ENCODE data around the gene CPNE2.
"Not testable (repeated sequence)": the region's sequence is repeated elsewhere in the genome, so short reads cannot be mapped to it uniquely, and the experiment has no call there.

Gene CPNE2

DNA sequence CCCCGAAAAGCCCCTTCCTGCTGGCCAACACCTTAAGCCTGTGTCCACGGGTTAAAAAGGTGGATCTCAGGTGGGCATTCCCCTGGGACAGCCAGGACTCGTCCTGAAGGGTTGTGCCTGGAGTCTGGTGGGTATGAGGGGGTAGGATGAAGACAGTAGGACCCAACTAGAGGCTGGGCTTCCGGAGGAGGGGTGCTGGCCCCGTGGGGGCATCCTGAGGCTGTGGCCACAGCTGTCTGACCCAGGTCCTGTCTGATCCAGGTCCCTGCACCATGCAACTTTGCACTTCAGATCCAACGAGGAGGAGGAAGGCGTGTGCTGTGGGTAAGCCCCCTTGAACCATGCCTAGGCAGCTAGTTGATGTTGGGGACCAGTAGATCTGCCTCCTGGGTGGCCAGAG lies 37.6 kb upstream of the CPNE2 start:
- Histone ChIP-seq H3K27me3 (ENCODE audit: control insufficient read depth in 2 of 2, insufficient read depth in 2 of 2, low read length in 2 of 2) (no peaks in the 10 kb centered on the region), H3K36me3 (ENCODE audit: control insufficient read depth in 2 of 2, insufficient read depth in 2 of 2, low read length in 2 of 2) (peaks cover 26 to 50% of the 10 kb centered on the region in 2 donors), H3K9me3 (ENCODE audit: control insufficient read depth in 2 of 2, low read length in 2 of 2) (no peaks in the 10 kb centered on the region), H3K9ac (ENCODE audit: low read depth in 1 of 2, low read length in 2 of 2) (no peak overlapping the region), H3K4me3 (ENCODE audit: low read length in 2 of 2) (no peak overlapping the region), H3K4me1 (ENCODE audit: control insufficient read depth in 2 of 2, insufficient read depth in 2 of 2, low read length in 2 of 2) (no peaks in the 10 kb centered on the region), H3K27ac (ENCODE audit: low read depth in 2 of 2, low read length in 2 of 2) (no peak overlapping the region)

DNA sequence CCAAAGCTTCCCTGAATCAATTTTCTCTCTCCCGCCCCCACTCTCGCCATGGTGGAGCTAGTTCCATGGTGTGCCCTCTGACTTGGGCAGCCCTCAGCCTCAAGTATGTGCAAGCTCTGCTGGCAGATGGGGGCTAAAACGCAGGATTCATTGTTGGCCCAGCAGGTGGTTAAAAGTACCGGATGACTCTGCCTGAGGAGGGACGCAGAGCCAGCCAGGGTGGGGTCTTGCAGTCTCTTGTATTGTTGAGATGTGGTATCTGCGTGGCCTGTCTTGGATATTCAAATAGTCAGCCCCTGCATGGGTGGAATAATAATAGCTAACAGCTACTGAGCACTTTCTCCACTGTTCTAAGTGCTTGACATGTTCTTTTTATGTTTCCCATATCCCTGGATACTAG lies 36.7 kb upstream of the CPNE2 start:
- H3K9ac ChIP-seq (ENCODE audit: low read depth in 1 of 2, low read length in 2 of 2): no peak overlapping the region
- H3K4me3 ChIP-seq (ENCODE audit: low read length in 2 of 2): no peak overlapping the region
- no peaks in the 10 kb centered on the region for H3K9me3 ChIP-seq (ENCODE audit: control insufficient read depth in 2 of 2, low read length in 2 of 2)
- no peak overlapping the region for H3K27ac ChIP-seq (ENCODE audit: low read depth in 2 of 2, low read length in 2 of 2)
- H3K27me3 ChIP-seq (ENCODE audit: control insufficient read depth in 2 of 2, insufficient read depth in 2 of 2, low read length in 2 of 2): no peaks in the 10 kb centered on the region
- H3K36me3 ChIP-seq (ENCODE audit: control insufficient read depth in 2 of 2, insufficient read depth in 2 of 2, low read length in 2 of 2): peaks cover 29 to 58% of the 10 kb centered on the region in 2 donors
- no peaks in the 10 kb centered on the region for H3K4me1 ChIP-seq (ENCODE audit: control insufficient read depth in 2 of 2, insufficient read depth in 2 of 2, low read length in 2 of 2)

DNA sequence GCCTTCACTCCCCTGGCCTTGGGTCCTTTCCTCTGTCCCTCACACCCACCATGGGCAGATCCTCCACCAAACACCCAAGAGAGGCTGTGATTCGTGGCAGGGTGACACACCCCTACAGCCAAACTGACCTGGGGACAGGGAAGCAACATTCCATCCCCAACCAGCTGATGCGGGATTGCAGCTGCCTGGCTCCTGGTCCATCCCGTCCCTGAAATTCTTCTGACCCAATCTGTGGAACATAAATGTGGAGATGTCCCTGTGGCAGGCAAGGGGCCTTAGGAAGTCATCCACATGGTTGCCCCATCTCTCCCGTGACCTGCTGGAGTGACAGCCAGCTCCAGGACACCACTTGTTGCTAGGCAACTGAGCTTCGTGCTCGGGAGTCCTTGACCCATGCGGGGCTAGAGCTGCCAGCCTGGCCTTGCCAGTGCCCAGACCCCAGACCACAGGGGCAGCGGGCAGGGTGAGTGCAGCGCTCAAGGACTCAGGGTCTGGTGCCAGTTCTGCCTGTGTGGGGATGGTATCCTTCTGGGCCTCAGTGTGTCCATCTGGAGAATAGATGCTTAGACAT lies 34.0 kb upstream of the CPNE2 start:
- H3K27me3 ChIP-seq (ENCODE audit: control insufficient read depth in 2 of 2, insufficient read depth in 2 of 2, low read length in 2 of 2): no peaks in the 10 kb centered on the region
- peaks cover 27 to 49% of the 10 kb centered on the region in 2 donors for H3K36me3 ChIP-seq (ENCODE audit: control insufficient read depth in 2 of 2, insufficient read depth in 2 of 2, low read length in 2 of 2)
- peaks cover 0 to 5% of the 10 kb centered on the region in 2 donors for H3K4me1 ChIP-seq (ENCODE audit: control insufficient read depth in 2 of 2, insufficient read depth in 2 of 2, low read length in 2 of 2)
- H3K27ac ChIP-seq (ENCODE audit: low read depth in 2 of 2, low read length in 2 of 2): no peak overlapping the region
- H3K4me3 ChIP-seq (ENCODE audit: low read length in 2 of 2): no peak overlapping the region
- H3K9me3 ChIP-seq (ENCODE audit: control insufficient read depth in 2 of 2, low read length in 2 of 2): no peaks in the 10 kb centered on the region
- no peak overlapping the region for H3K9ac ChIP-seq (ENCODE audit: low read depth in 1 of 2, low read length in 2 of 2)

DNA sequence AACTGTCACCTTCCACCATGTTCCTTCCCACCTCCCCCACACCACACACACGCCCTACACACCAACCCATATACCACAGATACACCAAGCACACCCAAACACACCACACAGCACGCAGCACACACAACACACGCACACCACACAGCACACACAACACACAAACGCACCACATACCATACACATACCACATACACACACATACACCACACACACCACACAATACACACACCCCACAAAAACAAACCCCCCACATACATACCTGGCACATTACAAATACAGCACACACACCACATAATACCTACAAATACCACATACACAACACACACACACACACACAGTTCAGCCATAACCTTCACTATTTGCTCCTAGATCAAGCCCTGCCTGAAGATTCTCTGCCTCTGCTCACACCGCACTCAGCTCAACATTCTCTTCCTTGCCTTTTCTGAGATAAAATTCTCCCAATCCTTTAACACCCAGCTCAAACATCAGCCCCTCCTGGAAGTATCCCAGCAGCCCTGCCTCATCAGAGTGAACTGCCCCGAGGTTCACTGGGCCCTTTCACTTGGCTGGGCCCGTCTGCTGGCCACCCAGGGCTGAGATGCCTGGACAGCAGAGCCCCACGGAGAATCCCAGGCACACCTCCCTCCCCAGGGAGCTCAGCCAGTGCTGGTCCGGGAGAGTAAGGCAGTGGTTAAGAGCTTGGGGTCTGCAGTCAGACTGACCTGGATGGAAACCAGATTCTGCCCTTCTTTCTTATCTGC lies 31.9 kb upstream of the CPNE2 start:
- peaks cover 0 to 5% of the 10 kb centered on the region in 2 donors for H3K4me1 ChIP-seq (ENCODE audit: control insufficient read depth in 2 of 2, insufficient read depth in 2 of 2, low read length in 2 of 2)
- no peak overlapping the region for H3K4me3 ChIP-seq (ENCODE audit: low read length in 2 of 2)
- H3K36me3 ChIP-seq (ENCODE audit: control insufficient read depth in 2 of 2, insufficient read depth in 2 of 2, low read length in 2 of 2): peaks cover 19 to 38% of the 10 kb centered on the region in 2 donors
- no peak overlapping the region for H3K27ac ChIP-seq (ENCODE audit: low read depth in 2 of 2, low read length in 2 of 2)
- no peaks in the 10 kb centered on the region for H3K9me3 ChIP-seq (ENCODE audit: control insufficient read depth in 2 of 2, low read length in 2 of 2)
- H3K9ac ChIP-seq (ENCODE audit: low read depth in 1 of 2, low read length in 2 of 2): no peak overlapping the region
- no peaks in the 10 kb centered on the region for H3K27me3 ChIP-seq (ENCODE audit: control insufficient read depth in 2 of 2, insufficient read depth in 2 of 2, low read length in 2 of 2)

DNA sequence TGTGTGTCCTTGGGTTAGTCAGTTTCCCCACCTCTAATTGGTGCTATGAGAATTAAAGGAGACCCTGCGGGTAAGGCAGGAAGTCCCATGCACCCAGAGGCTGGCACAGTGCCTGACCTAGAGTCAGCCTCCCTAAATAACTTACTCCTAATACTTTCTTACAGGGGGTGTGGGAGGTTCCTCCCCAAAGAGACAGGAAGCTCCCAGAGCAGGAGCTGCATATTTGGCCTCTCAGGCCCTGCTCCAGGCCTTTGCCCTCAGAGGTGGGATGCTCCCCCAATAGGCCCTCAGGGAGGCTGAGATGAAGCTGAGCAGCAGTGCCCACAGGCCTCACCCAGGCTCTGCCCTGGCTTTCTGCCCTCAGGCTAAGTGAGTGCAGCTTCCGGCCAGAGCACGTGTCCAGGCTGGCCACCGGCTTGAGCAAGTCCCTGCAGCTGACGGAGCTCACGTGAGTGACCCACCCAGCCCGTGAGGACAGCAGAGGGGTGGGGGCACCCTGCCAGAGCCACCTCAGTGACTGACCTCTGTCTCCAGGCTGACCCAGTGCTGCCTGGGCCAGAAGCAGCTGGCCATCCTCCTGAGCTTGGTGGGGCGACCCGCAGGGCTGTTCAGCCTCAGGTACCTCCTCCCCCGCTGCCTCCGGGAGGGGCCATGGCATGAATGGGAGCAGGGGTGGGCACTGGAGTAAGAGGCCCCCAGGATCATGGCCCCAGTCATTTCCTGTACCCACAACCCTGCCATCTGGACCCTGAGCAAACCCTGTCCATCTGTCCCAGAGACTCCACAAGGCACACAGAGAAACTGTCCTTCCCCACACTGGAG lies 31.1 kb upstream of the CPNE2 start:
- Histone ChIP-seq H3K27me3 (ENCODE audit: control insufficient read depth in 2 of 2, insufficient read depth in 2 of 2, low read length in 2 of 2) (no peaks in the 10 kb centered on the region), H3K9ac (ENCODE audit: low read depth in 1 of 2, low read length in 2 of 2) (no peak overlapping the region), H3K27ac (ENCODE audit: low read depth in 2 of 2, low read length in 2 of 2) (peak overlapping the region in 1 of 2 donors; percentile 21), H3K36me3 (ENCODE audit: control insufficient read depth in 2 of 2, insufficient read depth in 2 of 2, low read length in 2 of 2) (peaks cover 15 to 33% of the 10 kb centered on the region in 2 donors), H3K4me1 (ENCODE audit: control insufficient read depth in 2 of 2, insufficient read depth in 2 of 2, low read length in 2 of 2) (peaks cover 0 to 5% of the 10 kb centered on the region in 2 donors), H3K9me3 (ENCODE audit: control insufficient read depth in 2 of 2, low read length in 2 of 2) (no peaks in the 10 kb centered on the region), H3K4me3 (ENCODE audit: low read length in 2 of 2) (no peak overlapping the region)

DNA sequence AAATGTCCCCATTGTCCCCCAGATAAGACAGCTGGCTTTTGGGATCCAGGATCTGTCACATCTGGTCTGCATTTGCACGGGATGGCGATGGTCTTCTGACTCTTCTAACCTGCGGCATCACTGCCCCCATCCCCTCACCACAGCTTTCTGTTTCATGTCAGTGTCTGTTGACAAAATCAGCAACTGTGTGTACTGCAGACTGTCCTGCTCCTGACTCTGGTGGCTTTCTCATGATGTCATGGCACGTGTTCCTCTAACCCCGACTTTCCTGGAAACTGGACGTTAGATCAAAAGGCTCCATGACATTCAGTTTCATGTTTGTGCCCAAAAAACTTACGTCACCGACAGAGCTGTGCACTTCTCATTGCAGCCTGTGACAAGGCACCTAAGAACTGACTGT lies 30.1 kb upstream of the CPNE2 start:
- peaks cover 0 to 5% of the 10 kb centered on the region in 2 donors for H3K4me1 ChIP-seq (ENCODE audit: control insufficient read depth in 2 of 2, insufficient read depth in 2 of 2, low read length in 2 of 2)
- H3K9me3 ChIP-seq (ENCODE audit: control insufficient read depth in 2 of 2, low read length in 2 of 2): no peaks in the 10 kb centered on the region
- H3K27me3 ChIP-seq (ENCODE audit: control insufficient read depth in 2 of 2, insufficient read depth in 2 of 2, low read length in 2 of 2): no peaks in the 10 kb centered on the region
- H3K36me3 ChIP-seq (ENCODE audit: control insufficient read depth in 2 of 2, insufficient read depth in 2 of 2, low read length in 2 of 2): peaks cover 21 to 35% of the 10 kb centered on the region in 2 donors
- no peak overlapping the region for H3K9ac ChIP-seq (ENCODE audit: low read depth in 1 of 2, low read length in 2 of 2)
- H3K4me3 ChIP-seq (ENCODE audit: low read length in 2 of 2): no peak overlapping the region
- no peak overlapping the region for H3K27ac ChIP-seq (ENCODE audit: low read depth in 2 of 2, low read length in 2 of 2)

DNA sequence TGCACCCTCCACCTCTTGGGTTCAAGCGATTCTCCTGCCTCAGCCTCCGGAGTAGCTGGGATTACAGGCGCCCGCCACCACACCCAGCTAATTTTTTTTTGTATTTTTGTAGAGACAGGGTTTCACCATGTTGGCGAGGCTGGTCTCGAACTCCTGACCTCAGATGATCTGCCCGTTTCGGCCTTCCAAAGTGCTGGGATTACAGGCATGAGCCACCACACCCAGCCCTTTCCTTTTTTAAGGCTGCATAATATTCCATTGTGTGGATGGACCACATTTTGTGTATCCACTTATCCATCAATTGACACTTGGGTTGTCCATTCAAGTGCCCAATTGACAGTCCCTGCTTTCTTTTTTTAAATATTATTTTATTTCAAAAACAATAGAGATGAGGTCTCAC lies 29.2 kb upstream of the CPNE2 start:
- H3K4me1 ChIP-seq (ENCODE audit: control insufficient read depth in 2 of 2, insufficient read depth in 2 of 2, low read length in 2 of 2); H3K9me3 ChIP-seq (ENCODE audit: control insufficient read depth in 2 of 2, low read length in 2 of 2); H3K27ac ChIP-seq (ENCODE audit: low read depth in 2 of 2, low read length in 2 of 2); H3K9ac ChIP-seq (ENCODE audit: low read depth in 1 of 2, low read length in 2 of 2); H3K4me3 ChIP-seq (ENCODE audit: low read length in 2 of 2); H3K27me3 ChIP-seq (ENCODE audit: control insufficient read depth in 2 of 2, insufficient read depth in 2 of 2, low read length in 2 of 2): not testable (repeated sequence)
- H3K36me3 ChIP-seq (ENCODE audit: control insufficient read depth in 2 of 2, insufficient read depth in 2 of 2, low read length in 2 of 2): peaks cover 20 to 28% of the 10 kb centered on the region in 2 donors

DNA sequence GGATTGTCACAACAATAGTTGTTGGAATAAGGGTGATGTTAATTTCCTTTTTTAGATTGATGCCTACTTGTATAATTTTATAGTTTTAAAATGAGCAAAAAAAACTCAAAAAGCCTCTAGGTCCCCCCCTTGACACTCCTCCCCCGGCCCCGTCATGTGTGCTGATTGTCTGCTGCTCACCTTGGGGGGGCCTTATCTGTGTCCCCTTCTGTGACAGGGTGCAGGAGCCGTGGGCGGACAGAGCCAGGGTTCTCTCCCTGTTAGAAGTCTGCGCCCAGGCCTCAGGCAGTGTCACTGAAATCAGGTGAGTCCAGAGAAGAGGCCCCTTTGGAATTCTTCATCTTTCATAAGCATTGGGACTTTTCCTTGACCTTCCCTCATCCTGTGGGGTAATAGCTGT lies 27.4 kb upstream of the CPNE2 start:
- H3K4me1 ChIP-seq (ENCODE audit: control insufficient read depth in 2 of 2, insufficient read depth in 2 of 2, low read length in 2 of 2): peaks cover 0 to 5% of the 10 kb centered on the region in 2 donors
- H3K36me3 ChIP-seq (ENCODE audit: control insufficient read depth in 2 of 2, insufficient read depth in 2 of 2, low read length in 2 of 2): peaks cover 15 to 21% of the 10 kb centered on the region in 2 donors
- no peaks in the 10 kb centered on the region for H3K9me3 ChIP-seq (ENCODE audit: control insufficient read depth in 2 of 2, low read length in 2 of 2)
- no peak overlapping the region for H3K4me3 ChIP-seq (ENCODE audit: low read length in 2 of 2)
- H3K27ac ChIP-seq (ENCODE audit: low read depth in 2 of 2, low read length in 2 of 2): no peak overlapping the region
- no peak overlapping the region for H3K9ac ChIP-seq (ENCODE audit: low read depth in 1 of 2, low read length in 2 of 2)
- H3K27me3 ChIP-seq (ENCODE audit: control insufficient read depth in 2 of 2, insufficient read depth in 2 of 2, low read length in 2 of 2): no peaks in the 10 kb centered on the region

DNA sequence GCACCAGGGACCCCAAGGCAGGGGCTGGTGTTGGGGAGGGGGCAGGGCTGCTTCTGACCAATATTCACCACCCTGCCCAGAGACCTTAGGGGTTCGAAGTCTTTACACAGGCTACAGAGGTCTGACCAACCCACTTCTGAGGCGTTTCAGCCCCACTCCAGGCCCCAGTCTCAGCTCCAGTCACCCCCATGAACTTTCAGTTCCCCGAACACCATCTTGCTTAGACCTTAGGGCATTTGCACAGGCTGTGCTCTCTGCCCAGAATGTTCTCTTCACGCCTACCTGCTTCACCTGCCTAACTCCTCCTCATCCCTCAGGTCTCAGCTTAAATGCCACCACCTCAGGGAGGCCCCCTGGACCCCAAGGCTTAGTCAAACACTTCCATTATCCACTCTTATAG lies 25.8 kb upstream of the CPNE2 start:
- Histone ChIP-seq H3K9me3 (ENCODE audit: control insufficient read depth in 2 of 2, low read length in 2 of 2) (no peaks in the 10 kb centered on the region), H3K27me3 (ENCODE audit: control insufficient read depth in 2 of 2, insufficient read depth in 2 of 2, low read length in 2 of 2) (no peaks in the 10 kb centered on the region), H3K9ac (ENCODE audit: low read depth in 1 of 2, low read length in 2 of 2) (no peak overlapping the region), H3K27ac (ENCODE audit: low read depth in 2 of 2, low read length in 2 of 2) (no peak overlapping the region), H3K4me3 (ENCODE audit: low read length in 2 of 2) (no peak overlapping the region), H3K4me1 (ENCODE audit: control insufficient read depth in 2 of 2, insufficient read depth in 2 of 2, low read length in 2 of 2) (no peaks in the 10 kb centered on the region), H3K36me3 (ENCODE audit: control insufficient read depth in 2 of 2, insufficient read depth in 2 of 2, low read length in 2 of 2) (peaks cover 7 to 13% of the 10 kb centered on the region in 2 donors)

DNA sequence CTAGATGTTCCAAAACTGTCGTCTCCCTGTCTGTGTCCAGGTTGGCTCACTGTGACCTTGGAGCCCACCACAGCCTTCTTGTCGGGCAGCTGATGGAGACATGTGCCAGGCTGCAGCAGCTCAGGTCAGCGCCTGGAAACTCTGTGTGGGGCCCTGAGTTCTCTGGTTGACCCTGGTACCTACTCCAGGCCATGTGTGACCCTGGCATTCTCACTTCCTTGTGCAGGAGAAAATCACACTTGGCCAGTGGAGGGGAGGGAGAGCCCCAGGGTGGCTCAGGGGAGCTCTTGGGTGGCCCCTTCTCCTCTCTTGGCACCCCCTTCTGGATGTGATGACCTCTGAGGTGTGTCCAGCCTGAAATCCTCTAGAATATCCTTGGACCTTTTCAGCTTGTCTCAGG lies 25.0 kb upstream of the CPNE2 start:
- Histone ChIP-seq H3K4me1 (ENCODE audit: control insufficient read depth in 2 of 2, insufficient read depth in 2 of 2, low read length in 2 of 2) (no peaks in the 10 kb centered on the region), H3K9ac (ENCODE audit: low read depth in 1 of 2, low read length in 2 of 2) (no peak overlapping the region), H3K27me3 (ENCODE audit: control insufficient read depth in 2 of 2, insufficient read depth in 2 of 2, low read length in 2 of 2) (no peaks in the 10 kb centered on the region), H3K27ac (ENCODE audit: low read depth in 2 of 2, low read length in 2 of 2) (no peak overlapping the region), H3K4me3 (ENCODE audit: low read length in 2 of 2) (no peak overlapping the region), H3K9me3 (ENCODE audit: control insufficient read depth in 2 of 2, low read length in 2 of 2) (no peaks in the 10 kb centered on the region), H3K36me3 (ENCODE audit: control insufficient read depth in 2 of 2, insufficient read depth in 2 of 2, low read length in 2 of 2) (peaks cover 7 to 18% of the 10 kb centered on the region in 2 donors)

Measured in mucosa of rectum (tissue), 2 donors.